DOHH2 (cell line): ENCODE measurements around the gene DEPDC1.

ENCODE experiments used
- H3F3A ChIP-seq: fragments of 200-600 bp; sonication (generic), shearing (Covaris generic); 2 replicates; pipeline ENCODE4 v1.6.0; 2016; ENCODE audit warnings: antibody characterized with exemption, mild to moderate bottlenecking; ENCODE audit not compliant: control insufficient read depth, insufficient read depth
- H3K27ac ChIP-seq: fragments of 200-600 bp; sonication (generic); 2 replicates; pipeline ENCODE4 v1.5.1; 2014; ENCODE audit warnings: low read depth, mild to moderate bottlenecking, low read length, moderate library complexity
- H3K27me3 ChIP-seq: fragments of 200-600 bp; sonication (generic); 2 replicates; pipeline ENCODE4 v1.6.1; 2014; ENCODE audit warnings: mild to moderate bottlenecking, low read length, mixed read lengths; ENCODE audit not compliant: control insufficient read depth
- H3K36me3 ChIP-seq: fragments of 200-600 bp; sonication (generic); 2 replicates; pipeline ENCODE4 v1.6.1; 2014; ENCODE audit warnings: mild to moderate bottlenecking, low read length, moderate library complexity, mixed read lengths; ENCODE audit not compliant: control insufficient read depth
- H3K4me1 ChIP-seq: fragments of 200-600 bp; sonication (generic); 2 replicates; pipeline ENCODE4 v1.6.1; 2014; ENCODE audit warnings: mild to moderate bottlenecking, low read length, mixed read lengths; ENCODE audit not compliant: control insufficient read depth
- H3K4me2 ChIP-seq: fragments of 200-600 bp; sonication (generic); 2 replicates; pipeline ENCODE4 v1.6.0; 2014; ENCODE audit warnings: mild to moderate bottlenecking, low read length, moderate library complexity
- H3K4me3 ChIP-seq: fragments of 200-600 bp; sonication (generic); 2 replicates; pipeline ENCODE4 v1.5.1; 2014; ENCODE audit warnings: mild to moderate bottlenecking, low read length, mixed read lengths
- H3K79me2 ChIP-seq: fragments of 200-600 bp; sonication (generic); 2 replicates; pipeline ENCODE4 v1.6.1; 2014; ENCODE audit warnings: mild to moderate bottlenecking, low read length, mixed read lengths; ENCODE audit not compliant: control insufficient read depth
- H3K9me2 ChIP-seq: fragments of 200-600 bp; sonication (generic); replicated peaks from 2 replicates; pipeline ENCODE4 v1.6.1; 2014; ENCODE audit warnings: mild to moderate bottlenecking, low read length, mixed read lengths; ENCODE audit not compliant: control insufficient read depth
- H3K9me3 ChIP-seq: fragments of 200-600 bp; sonication (generic); 2 replicates; pipeline ENCODE4 v1.6.1; 2014; ENCODE audit warnings: antibody characterized with exemption, low read length, mixed read lengths; ENCODE audit not compliant: control insufficient read depth, insufficient read depth
- H4K20me1 ChIP-seq: fragments of 200-600 bp; sonication (generic); 2 replicates; pipeline ENCODE4 v1.6.0; 2014; ENCODE audit warnings: low read depth, mild to moderate bottlenecking, antibody characterized with exemption, low read length, moderate library complexity; ENCODE audit not compliant: control insufficient read depth, insufficient read depth
- CTCF ChIP-seq: fragments of 200-600 bp; sonication (generic); IDR thresholded peaks from one replicate; pipeline ENCODE4 v1.5.1; 2014; ENCODE audit warnings: antibody characterized with exemption, mild to moderate bottlenecking, low read depth, low read length; ENCODE audit not compliant: poor library complexity, severe bottlenecking
- EZH2phosphoT487 ChIP-seq: fragments of 200-600 bp; sonication (generic); IDR thresholded peaks from 2 replicates; pipeline ENCODE4 v1.6.1; 2017; ENCODE audit warnings: borderline replicate concordance, mild to moderate bottlenecking, antibody characterized with exemption, low read length, moderate library complexity, mixed read lengths

The DEPDC1 gene

GRCh38 chr1:68453060-68453670, 43.7 kb downstream of the DEPDC1 start:
- Histone ChIP-seq H3K27ac (no peak overlapping the region), H3K9me2 (no peaks in the 10 kb centered on the region), H3K9me3 (no peaks in the 10 kb centered on the region), H3K4me1 (no peaks in the 10 kb centered on the region), H3K79me2 (no peaks in the 10 kb centered on the region), H3K36me3 (no peaks in the 10 kb centered on the region), H3K4me2 (no peak overlapping the region), H4K20me1 (no peaks in the 10 kb centered on the region), H3K27me3 (no peaks in the 10 kb centered on the region), H3F3A (no peaks in the 10 kb centered on the region), H3K4me3 (no peak overlapping the region)
- no peak for TF ChIP-seq EZH2phosphoT487
- TF ChIP-seq CTCF = no peak

- TF ChIP-seq EZH2phosphoT487 = no peak
- no peak for TF ChIP-seq CTCF
- no peak within 1 kb of the TSS for H3K27ac ChIP-seq
- H3K27me3 ChIP-seq = 0 out of 2 replicates have a peak, but pooled peaks cover under 1% of the 10 kb centered on the region
- H3K4me2 ChIP-seq = no peak within 1 kb of the TSS
- no peaks in the 10 kb centered on the region for H3K36me3 ChIP-seq
- no peaks in the 10 kb centered on the region for H3F3A ChIP-seq
- no peak within 1 kb of the TSS for H3K4me3 ChIP-seq
- no peaks in the 10 kb centered on the region for H3K9me3 ChIP-seq
- H3K9me2 ChIP-seq = no peaks in the 10 kb centered on the region
- H3K79me2 ChIP-seq = no peaks in the 10 kb centered on the region
- no peaks in the 10 kb centered on the region for H4K20me1 ChIP-seq
- H3K4me1 ChIP-seq = no peaks in the 10 kb centered on the region
Measured at GRCh38 chr1:68449901-68450300, 47.0 kb downstream of the DEPDC1 start, which contains the start of gene RPE65. Gene RPE65 (minus strand): TSS chr1:68449954. CDS start chr1:68449905, 49 bp downstream.

GRCh38 chr1:68448365-68448764, 48.5 kb downstream of the DEPDC1 start:
- Histone ChIP-seq H4K20me1 (no peaks in the 10 kb centered on the region), H3K4me1 (no peaks in the 10 kb centered on the region), H3K4me2 (no peak overlapping the region), H3K79me2 (no peaks in the 10 kb centered on the region), H3F3A (no peaks in the 10 kb centered on the region), H3K27me3 (0 out of 2 replicates have a peak, but pooled peaks cover 2% of the 10 kb centered on the region), H3K36me3 (no peaks in the 10 kb centered on the region), H3K9me2 (no peaks in the 10 kb centered on the region), H3K27ac (no peak overlapping the region), H3K4me3 (no peak overlapping the region), H3K9me3 (no peaks in the 10 kb centered on the region)
- no peak for TF ChIP-seq CTCF
- no peak for TF ChIP-seq EZH2phosphoT487
